Breast epithelium (tissue), 3 donors: ENCODE data around the gene TRIM21.
"Not testable (repeated sequence)": the region's sequence is repeated elsewhere in the genome, so short reads cannot be mapped to it uniquely, and the experiment has no call there.

ENCODE experiments used
- CTCF ChIP-seq, 3 donors: fragments of 450-650 bp; IDR thresholded peaks; one replicate each; pipeline ENCODE4 v1.5.1; 2016 to 2017; ENCODE audit warnings: antibody characterized with exemption in 3 of 3, mild to moderate bottlenecking in 3 of 3, moderate library complexity in 3 of 3
- POLR2AphosphoS5 ChIP-seq, 3 donors: sonication (generic); formaldehyde crosslinking; IDR thresholded peaks; one replicate each; pipeline ENCODE4 v1.6.1; 2017; ENCODE audit warnings: antibody characterized with exemption in 3 of 3

- not testable (repeated sequence) for TF ChIP-seq CTCF, POLR2AphosphoS5 (IDR thresholded peaks at IDR 0.05)
These were observed 48.1 kb downstream of the TRIM21 start for GRCh38 chr11:4345366-4345765.
